ENCODE data around the gene KCNK5. TPM values are rescaled to one million over a fixed set of nuclear protein-coding genes. Genes with fewer than 3 reads are reported as not detected.
A peak's percentile ranks its signal among the peaks of the same experiment; 100 is the strongest.

KCNK5 gene
- total and polyA plus RNA-seq, 9 of the 15 experiments (the other 6 are each of a cell fraction or from before 2014, with no cell fraction given), result 1.5 to 45.8 (median 25.8) TPM

DNA sequence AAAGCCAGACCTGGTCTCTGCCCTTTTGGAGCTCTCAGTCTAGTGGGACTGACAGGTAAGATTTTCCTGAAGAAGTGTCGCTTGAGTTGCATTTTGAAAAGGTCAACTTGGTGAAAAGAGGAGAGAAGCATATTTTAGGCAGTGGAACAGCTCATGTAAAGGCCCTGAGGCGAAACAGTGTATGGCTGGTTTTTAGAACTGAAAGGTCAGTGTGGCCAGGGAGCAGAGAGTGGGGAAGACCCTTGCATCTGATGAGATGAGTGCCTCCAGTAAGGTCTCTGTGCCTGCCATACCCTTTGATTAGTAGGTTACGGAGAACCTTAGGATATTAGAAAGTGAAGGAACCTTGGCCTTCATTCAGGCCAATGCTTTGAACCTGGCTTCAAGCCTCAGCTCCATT, 58.4 kb downstream of the KCNK5 start:
- FAIRE-seq (no peak), ATAC-seq (no peak), DNase-seq (ENCODE audit: extremely low read depth in 1 of 4, low spot score in 3 of 4) (no peak)
- H3K27me3 ChIP-seq (ENCODE audit: control insufficient read depth in 2 of 2, insufficient read depth in 2 of 2, low read length in 2 of 2), result no peaks in the 10 kb centered on the region; a peak in 2 of 5 replicates
- no peak overlapping the region for H2AFZ ChIP-seq (ENCODE audit: low read depth, low read length)
- TF ChIP-seq, protein P1, sequence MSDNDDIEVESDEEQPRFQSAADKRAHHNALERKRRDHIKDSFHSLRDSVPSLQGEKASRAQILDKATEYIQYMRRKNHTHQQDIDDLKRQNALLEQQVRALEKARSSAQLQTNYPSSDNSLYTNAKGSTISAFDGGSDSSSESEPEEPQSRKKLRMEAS (CRISPR knock-in tag; IDR thresholded peaks at IDR 0.05), result peak; percentile 5; the same call in 1 of the 2 replicates
- no peak for TF ChIP-seq ZNF445 (CRISPR knock-in tag; IDR thresholded peaks at IDR 0.05; ENCODE audit: low read depth)
- no peak overlapping the region for H3K27ac ChIP-seq (ENCODE audit: extremely low read depth, low read depth, low read length)
- 41% methylated on average over 3 of the region's 3 CpGs for WGBS (ENCODE audit: insufficient coverage, low coverage, missing lambda C conversion rate)
- peaks cover 6% of the 10 kb centered on the region; the same call in 1 of the 2 replicates for H4K20me1 ChIP-seq (replicated peaks; ENCODE audit: control insufficient read depth, insufficient read depth, low read length)
- H3K9ac ChIP-seq (ENCODE audit: insufficient read depth in 1 of 2, low read depth in 2 of 2, low read length in 2 of 2), result no peak overlapping the region
- H3K9me3 ChIP-seq (replicated peaks; ENCODE audit: control insufficient read depth, insufficient read depth, low read depth, low read length), result peaks cover 7% of the 10 kb centered on the region
- no peak overlapping the region for H3K4me2 ChIP-seq (ENCODE audit: insufficient read depth, low read length)
- BruUV-seq (replicated peaks), result no TSS peak
- H3K4me3 ChIP-seq, result no peak overlapping the region
- no peaks in the 10 kb centered on the region for H3K79me2 ChIP-seq (ENCODE audit: control insufficient read depth, insufficient read depth, low read length)
- H3K36me3 ChIP-seq (ENCODE audit: control insufficient read depth, insufficient read depth, low read length), result no peaks in the 10 kb centered on the region
- CTCF ChIA-PET (ENCODE audit: low intra/inter-chr PET ratio), result interaction anchor here (1.5 kb wide), 1 partner anchor 133 kb away, joined by 4 read pairs; no protein-coding TSS in a partner anchor
- in situ Hi-C loops (cut with MboI), result no loop called here
- intact Hi-C loops (cut with micrococcal nuclease), result no loop called here
- no peaks in the 10 kb centered on the region for H3K9me1 ChIP-seq (ENCODE audit: control insufficient read depth, insufficient read depth, low read length)
- POLR2A ChIA-PET, result interaction anchor here (1.1 to 1.5 kb wide), 2 partner anchors 15 to 132 kb away, joined by 6 read pairs; no protein-coding TSS in a partner anchor
- no peaks in the 10 kb centered on the region for H3K4me1 ChIP-seq (replicated peaks in 1 of 2; ENCODE audit: control insufficient read depth in 2 of 2, insufficient read depth in 2 of 2, low read length in 2 of 2)

DNA sequence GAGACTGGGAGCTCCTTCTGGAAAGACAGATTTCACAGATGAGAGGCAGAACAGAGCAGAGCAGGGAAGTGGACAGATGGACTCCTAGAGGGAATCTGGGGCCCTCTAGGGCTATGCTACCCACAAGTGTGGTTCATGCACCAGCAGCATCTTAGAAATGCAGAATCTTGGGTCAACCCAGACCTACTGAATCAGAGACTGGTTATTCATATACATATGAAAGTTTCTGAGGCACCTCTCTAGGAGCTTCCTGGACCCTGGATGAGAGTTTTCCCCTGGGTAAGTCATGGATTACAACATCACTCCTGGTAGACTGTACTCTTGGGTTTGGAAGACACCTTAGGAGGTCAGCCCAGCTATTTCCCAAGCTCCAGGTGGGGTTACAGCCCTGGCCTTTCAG, 58.9 kb downstream of the KCNK5 start:
- Histone ChIP-seq H3K9me1 (ENCODE audit: control insufficient read depth, insufficient read depth, low read length) (no peaks in the 10 kb centered on the region), H3K4me2 (ENCODE audit: insufficient read depth, low read length) (no peak overlapping the region), H3K4me3 (no peak overlapping the region), H3K9me3 (replicated peaks; ENCODE audit: control insufficient read depth, insufficient read depth, low read depth, low read length) (peaks cover 7% of the 10 kb centered on the region), H3K79me2 (ENCODE audit: control insufficient read depth, insufficient read depth, low read length) (no peaks in the 10 kb centered on the region), H4K20me1 (replicated peaks; ENCODE audit: control insufficient read depth, insufficient read depth, low read length) (peaks cover 6% of the 10 kb centered on the region; the same call in 1 of the 2 replicates), H3K4me1 (replicated peaks in 1 of 2; ENCODE audit: control insufficient read depth in 2 of 2, insufficient read depth in 2 of 2, low read length in 2 of 2) (no peaks in the 10 kb centered on the region), H3K9ac (ENCODE audit: insufficient read depth in 1 of 2, low read depth in 2 of 2, low read length in 2 of 2) (no peak overlapping the region), H2AFZ (ENCODE audit: low read depth, low read length) (no peak overlapping the region), H3K36me3 (ENCODE audit: control insufficient read depth, insufficient read depth, low read length) (no peaks in the 10 kb centered on the region), H3K27me3 (ENCODE audit: control insufficient read depth in 2 of 2, insufficient read depth in 2 of 2, low read length in 2 of 2) (no peaks in the 10 kb centered on the region; a peak in 2 of 5 replicates), H3K27ac (ENCODE audit: extremely low read depth, low read depth, low read length) (no peak overlapping the region)
- in situ Hi-C loops (cut with MboI) (no loop called here), intact Hi-C loops (cut with micrococcal nuclease) (no loop called here)
- no peak for DNase-seq (ENCODE audit: extremely low read depth in 1 of 4, low spot score in 3 of 4)
- POLR2A ChIA-PET, result interaction anchor here (1.5 kb wide), 1 partner anchor 132 kb away, joined by 6 read pairs; no protein-coding TSS in a partner anchor
- ATAC-seq, result no peak
- no peak for FAIRE-seq
- BruUV-seq (replicated peaks), result no TSS peak
- CTCF ChIA-PET (ENCODE audit: low intra/inter-chr PET ratio), result interaction anchor here (1.5 kb wide), 1 partner anchor 133 kb away, joined by 4 read pairs; no protein-coding TSS in a partner anchor
- TF ChIP-seq CBFA2T3 (IDR thresholded peaks at IDR 0.05) (no peak), POLR2AphosphoS5 (IDR thresholded peaks at IDR 0.05; ENCODE audit: control insufficient read depth, insufficient read depth, low read depth, low read length) (no peak), NR1H2 (CRISPR knock-in tag; IDR thresholded peaks at IDR 0.05) (no peak), BRD4 (IDR thresholded peaks at IDR 0.05) (no peak), SAFB (IDR thresholded peaks at IDR 0.05; ENCODE audit: borderline replicate concordance, low read depth, low read length) (no peak), XRCC4 (IDR thresholded peaks at IDR 0.05; ENCODE audit: extremely low read depth, insufficient read depth, insufficient read length) (no peak), YBX1 (IDR thresholded peaks at IDR 0.05) (no peak), RBBP5 (IDR thresholded peaks at IDR 0.05; ENCODE audit: borderline replicate concordance, insufficient read depth, low read length, poor library complexity, severe bottlenecking) (no peak), SIN3A (IDR thresholded peaks at IDR 0.05; ENCODE audit: borderline replicate concordance in 2 of 2, control insufficient read depth in 1 of 2, low read depth in 2 of 2, low read length in 2 of 2) (no peak), DACH1 (IDR thresholded peaks at IDR 0.05; ENCODE audit: partially characterized antibody) (no peak), RBM39 (optimal IDR thresholded peaks at IDR 0.05; ENCODE audit: low read depth, low read length) (no peak), MYBL2 (IDR thresholded peaks at IDR 0.05; ENCODE audit: low read depth) (no peak), MYBL2 (CRISPR knock-in tag; IDR thresholded peaks at IDR 0.05; ENCODE audit: borderline replicate concordance) (no peak), ETS2 (tag; IDR thresholded peaks at IDR 0.05; ENCODE audit: borderline replicate concordance, poor library complexity, severe bottlenecking) (no peak)
